Smooth muscle cell of the brain vasculature (primary cell): ENCODE measurements around the gene ADGRF1.
A peak's percentile ranks its signal among the peaks of the same experiment; 100 is the strongest.
"Not testable (repeated sequence)": the region's sequence is repeated elsewhere in the genome, so short reads cannot be mapped to it uniquely, and the experiment has no call there.

Experiments
- DNase-seq: peaks from one replicate; pipeline ENCODE4 v3.0.0-alpha.2; 2012; ENCODE audit warnings: low read depth, low spot score

The ADGRF1 gene

DNA sequence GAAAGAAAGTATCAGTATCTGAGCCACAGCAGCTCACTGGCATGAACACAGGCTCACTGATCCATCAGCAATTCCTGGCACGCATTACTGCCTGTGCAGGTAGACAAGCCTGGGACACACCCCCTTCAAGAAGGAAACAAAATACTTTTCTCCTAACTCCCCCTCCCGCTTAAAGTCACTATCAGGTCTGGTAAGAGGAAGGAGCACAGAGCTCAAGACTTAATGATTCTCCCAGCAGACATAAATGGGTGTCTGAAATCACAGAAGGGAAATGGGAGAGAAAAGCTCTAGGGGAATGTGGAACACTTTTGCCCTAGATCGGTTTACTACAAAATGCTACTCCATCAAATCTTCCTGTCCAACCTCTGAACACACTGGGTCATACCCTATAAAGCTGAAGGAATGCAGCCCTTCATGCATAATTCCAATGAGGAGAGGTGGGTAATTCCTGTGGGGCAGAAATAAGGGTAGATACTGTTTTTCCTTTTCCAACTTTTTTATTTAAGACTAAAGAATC, at the start of gene ADGRF1:
TSS of gene ADGRF1 (minus strand) at position 58 of the 517 bp plus-strand sequence. CDS start 13,271 bp downstream, outside the sequence.
- no peak for DNase-seq

- no peak for DNase-seq
Observed at GRCh38 chr6:47090881-47091280, 48.7 kb upstream of the ADGRF1 start.

DNA sequence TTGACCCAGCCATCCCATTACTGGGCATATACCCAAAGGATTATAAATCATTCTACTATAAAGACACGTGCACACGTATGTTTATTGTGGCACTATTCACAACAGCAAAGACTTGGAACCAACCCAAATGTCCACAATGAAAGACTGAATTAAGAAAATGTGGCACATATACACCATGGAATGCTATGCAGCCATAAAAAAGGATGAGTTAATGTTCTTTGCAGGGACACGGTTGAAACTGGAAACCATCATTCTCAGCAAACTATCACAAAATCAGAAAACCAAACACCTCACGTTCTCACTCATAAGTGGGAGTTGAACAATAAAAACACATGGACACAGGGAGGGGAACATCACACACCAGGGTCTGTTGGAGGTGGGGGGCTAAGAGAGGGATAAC, 47.3 kb upstream of the ADGRF1 start:
- DNase-seq, result not testable (repeated sequence)

- DNase-seq, result no peak
Observed at GRCh38 chr6:47086051-47086770, 44.1 kb upstream of the ADGRF1 start.

DNA sequence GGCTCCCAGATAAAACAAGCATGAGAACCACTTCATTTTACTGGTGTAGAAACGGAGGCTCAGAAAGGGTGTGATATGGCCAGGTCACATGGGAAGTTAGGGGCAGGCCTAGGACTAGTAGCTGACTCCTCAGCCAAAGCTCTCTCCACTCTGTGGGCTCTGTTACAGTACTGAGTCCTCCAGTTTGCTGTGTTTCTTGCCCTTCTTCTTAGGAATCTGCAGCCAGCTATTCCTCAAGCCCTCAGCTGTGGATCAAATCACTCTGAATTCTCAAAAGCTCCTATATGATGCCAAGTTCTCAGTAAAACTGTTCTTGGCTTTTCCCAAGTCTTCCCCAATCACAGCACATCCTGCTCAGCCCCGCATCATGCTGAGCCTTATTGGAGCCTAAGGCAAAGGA, 42.5 kb upstream of the ADGRF1 start:
- DNase-seq, result no peak

DNA sequence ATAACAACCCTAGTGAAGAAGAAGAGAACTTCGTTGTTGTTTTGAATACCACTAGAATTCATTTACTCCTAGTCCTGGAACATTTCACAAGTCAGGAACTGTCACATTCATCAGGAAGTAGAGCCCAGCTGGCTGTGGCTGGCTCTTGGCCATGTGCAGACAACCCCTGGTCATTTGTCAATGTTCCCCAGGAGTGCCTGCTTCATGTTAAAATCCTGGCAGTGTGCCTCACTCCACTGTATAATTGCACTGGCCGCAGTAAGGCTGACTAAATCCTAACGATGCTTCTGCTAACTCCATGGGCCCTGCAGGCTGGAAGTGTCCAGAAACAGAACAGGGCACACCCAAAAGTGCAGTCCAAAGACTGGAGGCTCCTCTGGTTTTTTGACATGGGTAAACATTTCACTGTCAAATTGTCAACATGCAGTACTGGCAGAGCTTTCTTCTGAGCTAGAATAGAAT, 41.5 kb upstream of the ADGRF1 start:
- peak; percentile 64 for DNase-seq

GRCh38 chr6:47080083-47080596, 38.0 kb upstream of the ADGRF1 start:
- DNase-seq, result no peak

- no peak for DNase-seq
Observed at GRCh38 chr6:47079638-47080037, 37.5 kb upstream of the ADGRF1 start.

DNA sequence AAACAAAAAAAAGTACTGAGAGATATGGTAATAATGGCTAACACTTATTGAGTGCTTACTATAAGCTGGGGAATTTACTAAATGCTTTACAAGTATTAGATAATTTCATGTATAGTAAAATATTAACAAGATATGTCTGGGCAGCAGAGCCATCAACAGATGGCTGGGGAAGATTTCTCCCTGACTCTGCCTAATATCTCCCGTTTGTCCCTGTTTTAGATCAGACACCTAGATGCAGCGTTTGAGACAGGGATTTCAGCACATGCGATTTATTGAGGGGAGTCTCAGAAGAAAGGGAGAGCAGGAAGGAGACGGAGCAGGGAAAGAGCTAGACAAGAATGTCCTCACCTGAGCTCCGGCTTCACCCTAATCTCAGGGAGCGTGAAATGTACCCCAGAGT, 36.9 kb upstream of the ADGRF1 start:
- DNase-seq, result no peak

GRCh38 chr6:47076422-47077344, 34.6 kb upstream of the ADGRF1 start:
- DNase-seq, result peak; percentile 86

DNA sequence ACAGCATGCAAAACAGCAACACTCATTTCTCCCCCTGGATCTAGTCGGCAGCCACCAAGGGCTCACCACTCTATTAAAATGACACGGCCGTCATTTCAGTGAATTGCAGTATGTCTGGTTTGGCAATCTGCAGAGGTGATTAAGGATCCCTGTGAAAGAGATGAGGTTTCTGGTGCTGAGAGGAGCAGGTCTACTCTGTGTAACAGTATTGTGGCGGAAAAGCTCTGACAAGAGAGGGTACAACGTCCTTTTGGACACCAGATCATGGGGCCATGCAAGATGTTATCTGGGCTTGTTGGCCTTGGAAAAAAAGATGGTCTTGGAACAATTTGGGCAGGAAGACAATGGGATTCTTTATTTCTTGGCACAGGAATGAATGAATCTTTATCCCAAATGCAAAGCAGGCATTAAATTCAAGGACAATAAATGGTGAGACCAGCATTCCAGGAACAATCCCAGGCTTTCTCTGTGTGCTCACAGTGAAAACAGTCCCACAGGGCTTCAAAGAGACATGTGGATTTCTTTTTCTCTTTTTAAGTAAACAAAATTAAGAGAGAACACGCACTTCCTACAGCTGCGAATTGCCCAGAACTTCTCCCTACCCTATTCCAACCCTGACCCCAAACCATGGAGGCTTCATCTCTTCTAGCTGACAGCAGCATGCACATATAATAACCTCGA, 33.7 kb upstream of the ADGRF1 start:
- DNase-seq, result peak; percentile 58

DNA sequence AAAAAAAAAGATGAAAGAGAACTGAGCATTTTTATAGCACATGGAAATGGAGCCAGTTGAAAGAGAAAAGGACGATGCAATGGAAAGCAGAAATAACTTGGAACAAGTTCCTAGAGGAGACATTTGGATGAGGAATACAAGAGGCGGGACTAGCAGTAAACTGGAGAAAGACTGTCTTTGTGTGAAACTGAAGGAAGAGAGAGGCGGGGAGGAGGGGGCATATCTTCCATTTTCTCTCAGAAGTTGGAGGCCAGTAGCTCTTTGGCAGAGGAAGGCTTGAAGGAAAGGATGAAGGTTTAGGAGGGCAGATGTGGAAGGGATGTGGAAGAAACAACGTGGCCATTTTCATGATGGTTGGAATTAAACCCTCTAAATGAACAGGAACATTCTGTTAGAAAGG, 33.0 kb upstream of the ADGRF1 start:
- DNase-seq, result no peak

- DNase-seq, result no peak
Observed at GRCh38 chr6:47073125-47074110, 31.3 kb upstream of the ADGRF1 start.

- DNase-seq, result no peak
Observed at GRCh38 chr6:47072667-47073066, 30.5 kb upstream of the ADGRF1 start.

GRCh38 chr6:47071681-47072080, 29.5 kb upstream of the ADGRF1 start:
- no peak for DNase-seq

GRCh38 chr6:47070461-47070860, 28.3 kb upstream of the ADGRF1 start:
- DNase-seq, result no peak

- DNase-seq, result no peak
Observed at GRCh38 chr6:47069156-47069555, 27.0 kb upstream of the ADGRF1 start.

DNA sequence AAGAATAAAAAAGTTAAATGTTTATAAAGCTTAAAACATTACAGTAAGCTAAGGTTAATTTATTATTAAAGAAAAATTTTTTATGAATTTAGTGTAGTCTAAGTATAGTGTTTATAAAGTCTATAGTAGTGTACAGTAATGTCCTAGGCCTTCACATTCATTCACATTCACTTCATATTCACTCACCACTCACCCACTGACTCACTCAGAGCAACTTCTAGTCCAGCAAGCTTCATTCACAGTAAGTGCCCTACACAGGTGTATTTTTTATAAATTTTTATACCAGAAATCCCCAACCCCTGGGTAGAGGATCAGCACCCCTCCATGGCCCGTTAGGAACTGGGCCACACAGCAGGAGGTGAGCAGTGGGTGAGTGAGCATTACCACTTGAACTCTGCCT, 24.3 kb upstream of the ADGRF1 start:
- DNase-seq, result no peak

GRCh38 chr6:47064274-47064673, 22.1 kb upstream of the ADGRF1 start:
- DNase-seq, result no peak

DNA sequence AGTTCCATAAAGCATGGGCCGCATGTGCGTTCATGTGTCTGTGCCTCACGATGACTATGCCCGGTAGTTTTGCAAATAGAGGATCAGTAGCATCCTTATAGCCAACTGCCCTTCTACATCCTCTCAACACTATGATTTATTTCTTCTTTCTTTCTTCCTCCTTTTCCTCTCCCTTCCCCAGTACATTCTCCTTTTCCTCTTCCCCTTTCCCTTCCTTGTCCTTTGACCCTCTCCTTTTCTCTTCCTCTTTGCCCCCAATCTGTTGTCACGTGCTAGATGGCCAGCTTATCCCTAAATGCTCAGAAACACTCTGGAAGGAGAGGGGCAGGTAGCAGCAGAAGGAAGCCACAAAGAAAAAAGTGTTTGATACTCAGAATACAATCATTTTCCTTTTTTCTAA, 20.2 kb upstream of the ADGRF1 start:
- DNase-seq, result no peak
